Mammary epithelial cell (primary cell): Measurements from ENCODE around the gene B4GALNT3.

Experiments
- EZH2 ChIP-seq: IDR thresholded peaks from 2 replicates; pipeline ENCODE4 v1.6.1; 2012; ENCODE audit warnings: low read length, inconsistent platforms, borderline replicate concordance
- TF ChIP-seq, protein P1 (sequence below), 2 donors: IDR thresholded peaks in 1 of 2; conservative IDR thresholded peaks in 1 of 2; 2 replicates each; pipeline ENCODE4 v1.5.1; 2011 to 2012; ENCODE audit warnings: inconsistent platforms in 2 of 2, low read length in 2 of 2, mild to moderate bottlenecking in 2 of 2, control low read depth in 1 of 2, low read depth in 1 of 2; ENCODE audit not compliant: insufficient read depth in 1 of 2; ENCODE audit errors: extremely low read depth in 1 of 2

DNA sequence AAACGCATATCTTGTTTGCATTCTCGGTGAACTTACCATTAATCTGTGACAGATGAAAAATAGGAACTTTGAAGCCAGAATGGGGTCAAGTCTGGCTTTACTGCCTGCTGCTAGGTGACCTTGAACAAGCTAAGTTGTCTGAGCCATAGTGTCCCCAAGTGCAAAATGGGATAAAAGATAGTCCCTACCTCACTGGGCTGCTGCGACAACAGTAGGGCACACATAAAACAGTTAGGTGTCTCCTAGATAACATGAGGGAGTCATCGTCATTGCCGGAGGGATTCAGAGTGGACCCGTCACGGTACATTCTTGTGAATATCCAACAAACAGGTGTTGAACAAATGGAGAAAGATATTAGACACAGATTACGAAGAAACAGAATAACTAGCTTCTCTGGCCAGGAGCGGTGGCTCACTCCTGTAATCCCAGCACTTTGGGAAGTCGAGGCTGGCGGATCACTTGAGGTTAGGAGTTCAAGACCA is 132.3 kb downstream of the B4GALNT3 start:
- TF ChIP-seq, protein P1, sequence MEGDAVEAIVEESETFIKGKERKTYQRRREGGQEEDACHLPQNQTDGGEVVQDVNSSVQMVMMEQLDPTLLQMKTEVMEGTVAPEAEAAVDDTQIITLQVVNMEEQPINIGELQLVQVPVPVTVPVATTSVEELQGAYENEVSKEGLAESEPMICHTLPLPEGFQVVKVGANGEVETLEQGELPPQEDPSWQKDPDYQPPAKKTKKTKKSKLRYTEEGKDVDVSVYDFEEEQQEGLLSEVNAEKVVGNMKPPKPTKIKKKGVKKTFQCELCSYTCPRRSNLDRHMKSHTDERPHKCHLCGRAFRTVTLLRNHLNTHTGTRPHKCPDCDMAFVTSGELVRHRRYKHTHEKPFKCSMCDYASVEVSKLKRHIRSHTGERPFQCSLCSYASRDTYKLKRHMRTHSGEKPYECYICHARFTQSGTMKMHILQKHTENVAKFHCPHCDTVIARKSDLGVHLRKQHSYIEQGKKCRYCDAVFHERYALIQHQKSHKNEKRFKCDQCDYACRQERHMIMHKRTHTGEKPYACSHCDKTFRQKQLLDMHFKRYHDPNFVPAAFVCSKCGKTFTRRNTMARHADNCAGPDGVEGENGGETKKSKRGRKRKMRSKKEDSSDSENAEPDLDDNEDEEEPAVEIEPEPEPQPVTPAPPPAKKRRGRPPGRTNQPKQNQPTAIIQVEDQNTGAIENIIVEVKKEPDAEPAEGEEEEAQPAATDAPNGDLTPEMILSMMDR (conservative IDR thresholded peaks at IDR 0.05 in 1 of 2, IDR thresholded peaks at IDR 0.05 in 1 of 2; ENCODE audit: extremely low read depth in 1 of 2, insufficient read depth in 1 of 2, low read depth in 1 of 2, low read length in 2 of 2) = no peak
- TF ChIP-seq EZH2 = no peak
